ENCODE results near the gene RASAL1.

DNA sequence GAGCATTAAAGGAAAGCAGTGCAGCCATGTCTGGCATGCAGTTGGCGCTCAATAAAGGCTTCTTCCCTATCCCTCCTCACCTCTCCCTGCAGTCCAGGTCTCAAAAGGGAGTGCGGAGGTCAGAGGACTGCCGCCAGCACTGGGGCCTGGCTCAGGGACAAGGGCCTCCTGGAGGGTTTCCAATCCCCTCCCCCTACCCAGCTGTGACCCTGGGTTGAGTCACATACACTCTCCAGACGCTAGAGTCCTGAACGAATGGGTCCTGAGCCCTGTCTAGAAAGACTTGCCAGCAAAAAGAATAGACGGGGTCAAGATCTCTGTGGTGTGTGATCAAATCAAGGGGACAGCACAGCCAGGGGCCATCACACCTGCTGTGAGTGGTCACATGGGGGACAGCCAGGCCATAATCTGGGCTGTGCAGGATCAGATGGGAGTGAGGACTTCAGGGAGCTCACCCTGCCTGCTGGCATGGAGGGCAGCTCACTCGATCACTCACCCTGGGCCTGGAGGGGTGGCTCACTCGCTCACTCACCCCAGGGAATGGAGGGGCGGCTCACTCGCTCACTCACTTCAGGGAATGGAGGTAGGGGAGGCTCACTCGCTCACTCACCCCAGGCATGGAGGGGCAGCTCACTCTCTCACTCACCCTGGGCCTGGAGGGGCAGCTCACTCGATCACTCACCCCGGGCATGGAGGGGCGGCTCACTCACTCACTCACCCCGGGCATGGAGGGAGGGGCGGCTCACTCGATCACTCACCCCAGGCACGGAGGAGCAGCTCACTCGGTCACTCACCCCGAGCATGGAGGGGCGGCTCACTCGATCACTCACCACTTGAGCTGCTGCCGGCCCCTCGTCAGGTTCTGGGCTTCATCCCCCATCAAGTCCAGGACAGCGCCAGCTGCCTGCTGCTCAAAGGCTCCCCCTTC lies 26.8 kb upstream of the RASAL1 start:
- TF ChIP-seq, protein P1, sequence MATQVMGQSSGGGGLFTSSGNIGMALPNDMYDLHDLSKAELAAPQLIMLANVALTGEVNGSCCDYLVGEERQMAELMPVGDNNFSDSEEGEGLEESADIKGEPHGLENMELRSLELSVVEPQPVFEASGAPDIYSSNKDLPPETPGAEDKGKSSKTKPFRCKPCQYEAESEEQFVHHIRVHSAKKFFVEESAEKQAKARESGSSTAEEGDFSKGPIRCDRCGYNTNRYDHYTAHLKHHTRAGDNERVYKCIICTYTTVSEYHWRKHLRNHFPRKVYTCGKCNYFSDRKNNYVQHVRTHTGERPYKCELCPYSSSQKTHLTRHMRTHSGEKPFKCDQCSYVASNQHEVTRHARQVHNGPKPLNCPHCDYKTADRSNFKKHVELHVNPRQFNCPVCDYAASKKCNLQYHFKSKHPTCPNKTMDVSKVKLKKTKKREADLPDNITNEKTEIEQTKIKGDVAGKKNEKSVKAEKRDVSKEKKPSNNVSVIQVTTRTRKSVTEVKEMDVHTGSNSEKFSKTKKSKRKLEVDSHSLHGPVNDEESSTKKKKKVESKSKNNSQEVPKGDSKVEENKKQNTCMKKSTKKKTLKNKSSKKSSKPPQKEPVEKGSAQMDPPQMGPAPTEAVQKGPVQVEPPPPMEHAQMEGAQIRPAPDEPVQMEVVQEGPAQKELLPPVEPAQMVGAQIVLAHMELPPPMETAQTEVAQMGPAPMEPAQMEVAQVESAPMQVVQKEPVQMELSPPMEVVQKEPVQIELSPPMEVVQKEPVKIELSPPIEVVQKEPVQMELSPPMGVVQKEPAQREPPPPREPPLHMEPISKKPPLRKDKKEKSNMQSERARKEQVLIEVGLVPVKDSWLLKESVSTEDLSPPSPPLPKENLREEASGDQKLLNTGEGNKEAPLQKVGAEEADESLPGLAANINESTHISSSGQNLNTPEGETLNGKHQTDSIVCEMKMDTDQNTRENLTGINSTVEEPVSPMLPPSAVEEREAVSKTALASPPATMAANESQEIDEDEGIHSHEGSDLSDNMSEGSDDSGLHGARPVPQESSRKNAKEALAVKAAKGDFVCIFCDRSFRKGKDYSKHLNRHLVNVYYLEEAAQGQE (IDR thresholded peaks at IDR 0.05; ENCODE audit: low read depth): no peak
- TF ChIP-seq CEBPB (IDR thresholded peaks at IDR 0.05): no peak
- TF ChIP-seq EGR1 (IDR thresholded peaks at IDR 0.05): no peak

Data from Ishikawa (cell line).